ENCODE results near the gene PHF19.

GRCh38 chr9:120918931-120919842 lies 42.2 kb upstream of the PHF19 start:
- TF ChIP-seq CTCF (IDR thresholded peaks at IDR 0.05; ENCODE audit: extremely low read depth in 1 of 2, insufficient read depth in 1 of 2, low read depth in 1 of 2, low read length in 2 of 2) (no peak), EZH2 (IDR thresholded peaks at IDR 0.05; ENCODE audit: borderline replicate concordance, low read depth, low read length, severe bottlenecking) (no peak), JUN (IDR thresholded peaks at IDR 0.05; ENCODE audit: borderline replicate concordance, insufficient read depth, insufficient read length, low read depth) (no peak)
